K562 (cell line): ENCODE data around the gene ABCB10. TPM values are rescaled to one million over a fixed set of nuclear protein-coding genes. Genes with fewer than 3 reads are reported as not detected.

Experiments used
- BRCA1 ChIP-seq, 2 experiments: fragments of 450-650 bp in 1 of 2; sonication (generic) in 1 of 2; formaldehyde crosslinking in 1 of 2; IDR thresholded peaks; 2 replicates each; pipeline versions ENCODE4 v1.5.0 to v1.6.1; 2017 to 2020; ENCODE audit warnings: mild to moderate bottlenecking in 1 of 2, missing genetic modification reagents in 1 of 2
- CHD2 ChIP-seq: IDR thresholded peaks from 2 replicates; pipeline ENCODE4 v1.6.1; 2011; ENCODE audit warnings: low read depth, low read length
- CREB5 ChIP-seq: fragments of 250-450 bp; sonication (Bioruptor Pico); IDR thresholded peaks from 2 replicates; pipeline ENCODE4 v1.5.0; 2020; ENCODE audit warnings: mild to moderate bottlenecking
- FOXK2 ChIP-seq, 2 experiments: fragments of 450-650 bp; IDR thresholded peaks in 1 of 2; conservative IDR thresholded peaks in 1 of 2; 2 replicates each; pipeline ENCODE4 v1.6.1; 2016; ENCODE audit warnings: low read depth in 2 of 2, mild to moderate bottlenecking in 1 of 2
- FOXP1 ChIP-seq: sonication (generic); formaldehyde crosslinking; IDR thresholded peaks from 2 replicates; pipeline ENCODE4 v1.8.0; 2022; ENCODE audit warnings: mild to moderate bottlenecking, missing genetic modification reagents
- HNRNPL ChIP-seq: fragments of 200-400 bp; formaldehyde crosslinking; IDR thresholded peaks from 2 replicates; pipeline ENCODE4 v1.6.1; 2017; ENCODE audit warnings: low read depth, mild to moderate bottlenecking, low read length
- JUN ChIP-seq, 2 experiments: sonication (generic) in 1 of 2; formaldehyde crosslinking in 1 of 2; IDR thresholded peaks; 2 replicates each; pipeline versions ENCODE4 v1.6.1 to v1.8.0; 2012 to 2022; ENCODE audit warnings: borderline replicate concordance in 2 of 2, mild to moderate bottlenecking in 2 of 2, improper control_type of control experiment in 1 of 2, low read depth in 1 of 2, low read length in 1 of 2, missing genetic modification reagents in 1 of 2
- MBD1 ChIP-seq: fragments of 250-450 bp; sonication (Bioruptor Pico); IDR thresholded peaks from 2 replicates; pipeline ENCODE4 v1.8.0; 2022; ENCODE audit warnings: inconsistent platforms
- MTA2 ChIP-seq: fragments of 450-650 bp; IDR thresholded peaks from 2 replicates; pipeline ENCODE4 v1.6.1; 2016; ENCODE audit warnings: low read depth
- MYC ChIP-seq, 2 experiments: fragments of 250-450 bp in 1 of 2; sonication (Bioruptor Pico) in 1 of 2; IDR thresholded peaks; 2 replicates each; pipeline versions ENCODE4 v1.5.1 to v1.6.1; 2012 to 2021; ENCODE audit warnings: low read depth in 2 of 2, borderline replicate concordance in 1 of 2, improper control_type of control experiment in 1 of 2, low read length in 1 of 2, mild to moderate bottlenecking in 1 of 2, moderate library complexity in 1 of 2
- MYNN ChIP-seq, 2 experiments: sonication (generic); formaldehyde crosslinking in 1 of 2; IDR thresholded peaks; 2 replicates each; pipeline versions ENCODE4 v1.5.0 to v1.6.1; 2016 to 2020; ENCODE audit warnings: antibody characterized with exemption in 1 of 2, missing genetic modification reagents in 1 of 2
- NR2F6 ChIP-seq: fragments of 450-650 bp; formaldehyde crosslinking; IDR thresholded peaks from 2 replicates; pipeline ENCODE4 v1.4.0; 2020; ENCODE audit warnings: mild to moderate bottlenecking
- PTTG1 ChIP-seq: fragments of 450-650 bp; IDR thresholded peaks from 2 replicates; pipeline ENCODE4 v1.6.1; 2016; ENCODE audit warnings: low read depth, mild to moderate bottlenecking, missing genetic modification characterization, missing compliant biosample characterization
- SIN3B ChIP-seq: fragments of 450-650 bp; IDR thresholded peaks from 2 replicates; pipeline ENCODE4 v1.6.1; 2017; ENCODE audit warnings: low read depth, mild to moderate bottlenecking, moderate library complexity
- SLC30A9 ChIP-seq: fragments of 250-450 bp; sonication (Bioruptor Pico); IDR thresholded peaks from 2 replicates; pipeline ENCODE4 v1.8.0; 2022; ENCODE audit warnings: mild to moderate bottlenecking, moderate library complexity
- STAT5A ChIP-seq: IDR thresholded peaks from 2 replicates; pipeline ENCODE4 v1.6.1; 2012; ENCODE audit warnings: low read length, inconsistent platforms, borderline replicate concordance
- TFE3 ChIP-seq: fragments of 450-650 bp; formaldehyde crosslinking; IDR thresholded peaks from 2 replicates; pipeline ENCODE4 v1.4.0; 2020; ENCODE audit warnings: mild to moderate bottlenecking, mixed read lengths
- USF2 ChIP-seq: sonication (generic); formaldehyde crosslinking; IDR thresholded peaks from 2 replicates; pipeline ENCODE4 v1.5.0; 2020; ENCODE audit warnings: missing genetic modification reagents
- ZFP1 ChIP-seq: fragments of 450-650 bp; formaldehyde crosslinking; IDR thresholded peaks from 2 replicates; pipeline ENCODE4 v1.4.0; 2020; ENCODE audit warnings: mild to moderate bottlenecking, mixed read lengths
- ZNF12 ChIP-seq: sonication (generic); formaldehyde crosslinking; IDR thresholded peaks from 2 replicates; pipeline ENCODE4 v1.4.0; 2020; ENCODE audit warnings: mild to moderate bottlenecking, missing genetic modification reagents
- ZNF57 ChIP-seq: fragments of 450-650 bp; formaldehyde crosslinking; IDR thresholded peaks from 2 replicates; pipeline ENCODE4 v1.4.0; 2020; ENCODE audit warnings: mild to moderate bottlenecking, moderate library complexity
- polyA plus RNA-seq, 8 experiments: library from polyadenylated mRNA; depleted of rRNA in 4 of 8; stranded (reverse) in 5 of 8; unstranded in 3 of 8; fragments of >200 nt; fragmentation: Nextera tagmentation in 2 of 8; fragmentation: Illumina TruSeq in 1 of 8; extraction: Ambion mirVana in 2 of 8; extraction: Trizol in 1 of 8; gene quantifications; 2 replicates each; pipeline versions ENCODE4 v1.2.1 to v1.2.3, GENCODE V29; 2011 to 2014; ENCODE audit warnings: inconsistent platforms in 1 of 8, missing spikeins in 1 of 8
- total RNA-seq, 7 experiments: library from RNA; depleted of rRNA in 6 of 7; stranded (reverse); fragments of >200 nt in 6 of 7; fragmentation: Illumina TruSeq in 2 of 7; extraction: Trizol in 2 of 7; gene quantifications; 2 replicates each; pipeline versions ENCODE4 v1.2.1 to v1.2.3, GENCODE V29; 2011 to 2021; ENCODE audit warnings: low replicate concordance in 1 of 7

ABCB10 gene
- total and polyA plus RNA-seq, 9 of the 15 experiments (the other 6 are each of a cell fraction or from before 2014, with no cell fraction given) = 12.4 to 54.8 (median 36.4) TPM

- TF ChIP-seq MBD1 (CRISPR knock-in tag) (no peak), FOXP1 (CRISPR knock-in tag) (no peak), NR2F6 (CRISPR knock-in tag) (no peak), STAT5A (peak; percentile 99), ZNF57 (CRISPR knock-in tag) (no peak), ZFP1 (CRISPR knock-in tag) (no peak), CREB5 (no peak), USF2 (CRISPR knock-in tag) (no peak), JUN (IDR thresholded peaks at IDR 0.05; ENCODE audit: borderline replicate concordance, low read depth, low read length) (0 out of 2 replicates have a peak, but pooled peaks have one; percentile 20), JUN (CRISPR knock-in tag; IDR thresholded peaks at IDR 0.05; ENCODE audit: borderline replicate concordance) (0 out of 2 replicates have a peak, but pooled peaks have one; percentile 17), BRCA1 (IDR thresholded peaks at IDR 0.05) (no peak), BRCA1 (CRISPR knock-in tag; IDR thresholded peaks at IDR 0.05) (no peak), HNRNPL (no peak), SLC30A9 (no peak), ZNF12 (CRISPR knock-in tag) (no peak), MYNN (IDR thresholded peaks at IDR 0.05) (peak; percentile 94), MYNN (CRISPR knock-in tag; IDR thresholded peaks at IDR 0.05) (no peak), CHD2 (no peak), MYC (IDR thresholded peaks at IDR 0.05; ENCODE audit: low read depth, low read length) (peak; percentile 63), MYC (CRISPR knock-in tag; IDR thresholded peaks at IDR 0.05; ENCODE audit: borderline replicate concordance, low read depth) (peak; percentile 48; the same call in 1 of the 2 replicates), PTTG1 (tag) (no peak), SIN3B (no peak), TFE3 (no peak), MTA2 (peak; percentile 99), FOXK2 (conservative IDR thresholded peaks at IDR 0.05 in 1 of 2, IDR thresholded peaks at IDR 0.05 in 1 of 2; ENCODE audit: low read depth in 2 of 2) (0 out of 4 replicates have a peak, but pooled peaks of 1 of the 2 experiments have one; percentile 20)
Measured at GRCh38 chr1:229554886-229555621, 3.5 kb downstream of the ABCB10 start (continued).
